Small intestine (tissue), 7 donors: ENCODE data around the gene GP1BA. TPM values are rescaled to one million over a fixed set of nuclear protein-coding genes. Genes with fewer than 3 reads are reported as not detected.
A peak's percentile ranks its signal among the peaks of the same experiment; 100 is the strongest.

Experiments used
- DNase-seq, 2 donors: peaks; one replicate each; pipeline versions ENCODE4 v3.0.0 to v3.0.0-alpha.2; 2013
- FAIRE-seq: peaks from 2 replicates; lab custom pipeline; 2012; peaks lifted over from hg19 to GRCh38; lab: Jason Lieb, UNC
- H3K27ac ChIP-seq, 3 donors: one replicate each; pipeline ENCODE4 v1.5.1; 2013; ENCODE audit warnings: low read length in 2 of 3, mild to moderate bottlenecking in 2 of 3, control low read depth in 1 of 3, inconsistent platforms in 1 of 3, low read depth in 1 of 3, moderate library complexity in 1 of 3
- H3K27me3 ChIP-seq, 3 donors: one replicate each; pipeline ENCODE4 v1.6.1; 2013; ENCODE audit warnings: low read length in 3 of 3, inconsistent platforms in 1 of 3; ENCODE audit not compliant: control insufficient read depth in 3 of 3, insufficient read depth in 3 of 3
- H3K36me3 ChIP-seq, 3 donors: one replicate each; pipeline ENCODE4 v1.6.1; 2013; ENCODE audit warnings: low read length in 3 of 3, inconsistent platforms in 1 of 3, low read depth in 1 of 3, mild to moderate bottlenecking in 1 of 3, moderate library complexity in 1 of 3; ENCODE audit not compliant: control insufficient read depth in 3 of 3, insufficient read depth in 2 of 3
- H3K4me1 ChIP-seq, 3 donors: one replicate each; pipeline ENCODE4 v1.6.1; 2013; ENCODE audit warnings: low read length in 2 of 3, inconsistent platforms in 1 of 3, low read depth in 1 of 3, mild to moderate bottlenecking in 1 of 3, moderate library complexity in 1 of 3; ENCODE audit not compliant: control insufficient read depth in 3 of 3, insufficient read depth in 2 of 3
- H3K4me3 ChIP-seq, 3 donors: one replicate each; pipeline ENCODE4 v1.5.1; 2013; ENCODE audit warnings: low read length in 3 of 3, control low read depth in 1 of 3, inconsistent platforms in 1 of 3, low read depth in 1 of 3, mild to moderate bottlenecking in 1 of 3, moderate library complexity in 1 of 3
- H3K9me3 ChIP-seq, 2 donors: one replicate each; pipeline ENCODE4 v1.6.1; 2013; ENCODE audit warnings: low read depth in 1 of 2, low read length in 1 of 2; ENCODE audit not compliant: control insufficient read depth in 2 of 2, insufficient read depth in 1 of 2
- WGBS, 3 donors: extraction: QIAGEN DNeasy Blood & Tissue Kit; methylation state at CpG; one replicate each; pipeline ENCODE4 v1.1.7; 2013; 5-methylcytosine and 5-hydroxymethylcytosine counted together
- polyA plus RNA-seq, 4 donors: library from polyadenylated mRNA; stranded (reverse) in 3 of 4; unstranded in 1 of 4; fragments of 200-250 nt in 3 of 4; fragments of 120-200 nt in 1 of 4; gene quantifications; one replicate each; pipeline versions ENCODE4 v1.2.1 to v1.2.3, GENCODE V29; 2013
- donor health status: healthy with polysubstance abuse.
- donor health status: control.
- donor health status: control.
- donor health status: Bipolar disorder and iron deficiency.
- donor health status: healthy.

Gene GP1BA
- polyA plus RNA-seq, 4 donors, result 0.06 to 1.4 TPM; not detected in 2

DNA sequence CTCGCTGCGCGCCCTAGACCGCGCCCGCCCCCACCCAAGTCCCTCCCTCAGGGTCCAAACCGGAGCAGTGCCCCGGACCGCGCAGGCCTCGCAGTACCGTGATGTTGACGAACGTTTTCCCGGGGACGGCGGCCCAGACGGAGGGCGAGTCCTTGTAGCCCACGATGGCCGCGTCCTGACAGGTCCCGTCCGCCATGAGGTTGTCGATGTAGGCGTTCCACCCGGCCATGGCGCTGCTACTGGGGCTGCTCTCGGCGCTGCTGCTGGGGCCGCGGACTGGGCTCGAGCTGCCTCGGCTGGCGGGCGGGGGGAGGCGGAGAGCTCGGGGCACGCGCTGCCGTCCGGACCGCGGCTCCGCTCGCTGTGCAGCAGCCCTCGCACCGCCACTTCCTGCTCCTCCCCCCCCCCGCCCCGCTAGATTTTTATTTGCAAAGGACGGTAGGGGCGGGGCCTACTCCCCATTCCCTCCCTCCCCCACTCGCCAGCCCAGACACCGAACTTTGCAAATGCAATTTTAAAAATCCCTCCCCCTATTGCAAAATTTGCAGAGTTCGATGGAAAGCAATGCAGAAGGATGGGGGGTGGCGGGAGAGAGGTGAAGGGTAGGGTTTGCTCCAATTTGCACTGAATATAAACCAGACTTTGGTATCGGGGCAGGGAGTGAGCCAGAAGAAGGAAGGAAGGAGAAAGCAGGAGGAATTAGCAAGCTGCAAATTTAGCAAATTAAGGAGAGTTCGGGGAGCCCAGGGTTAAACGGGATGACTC lies 16.3 kb downstream of the GP1BA start, which contains the start of gene PFN1:
Gene PFN1, minus strand, starts transcription at position 365 of the 765 bp plus-strand sequence. Its CDS starts 136 bp downstream, at position 229.
- Histone ChIP-seq H3K4me1 (peaks cover 3 to 40% (median 16%) of the 10 kb centered on the region in 3 donors), H3K27ac (peak within 1 kb of the TSS; percentile 98 to 100 (median 99)), H3K4me3 (peak within 1 kb of the TSS; percentile 87 to 99 (median 93)), H3K36me3 (peaks cover 0 to 35% (median 20%) of the 10 kb centered on the region in 3 donors), H3K27me3 (no peaks in the 10 kb centered on the region), H3K9me3 (no peaks in the 10 kb centered on the region)
- 0 to 1% (median 0%) methylated on average over 48 to 59 of the region's 59 CpGs for whole genome bisulfite sequencing, 3 donors
- DNase-seq, result peak; percentile 91 to 94
- no peak for FAIRE-seq

GRCh38 chr17:4948931-4949320 lies 16.8 kb downstream of the GP1BA start:
- Histone ChIP-seq H3K36me3 (peaks cover 0 to 31% (median 16%) of the 10 kb centered on the region in 3 donors), H3K27ac (peak overlapping the region; percentile 91 to 100 (median 99)), H3K27me3 (no peaks in the 10 kb centered on the region), H3K4me1 (peaks cover 3 to 40% (median 16%) of the 10 kb centered on the region in 3 donors), H3K9me3 (no peaks in the 10 kb centered on the region), H3K4me3 (peak overlapping the region; percentile 54 to 93 (median 87))
- no peak for FAIRE-seq
- WGBS, 3 donors, result 0 to 1% (median 0%) methylated on average over 25 to 40 of the region's 40 CpGs
- peak; percentile 89 to 96 for DNase-seq

GRCh38 chr17:4949321-4950074 lies 17.4 kb downstream of the GP1BA start:
- Histone ChIP-seq H3K27ac (peak overlapping the region; percentile 91 to 100 (median 99)), H3K9me3 (no peaks in the 10 kb centered on the region), H3K36me3 (peaks cover 0 to 26% (median 12%) of the 10 kb centered on the region in 3 donors), H3K4me1 (peaks cover 3 to 40% (median 13%) of the 10 kb centered on the region in 3 donors), H3K4me3 (peak overlapping the region; percentile 54 to 93 (median 87)), H3K27me3 (no peaks in the 10 kb centered on the region)
- DNase-seq (peak; percentile 91 to 93), FAIRE-seq (no peak)
- WGBS, 3 donors, result 0 to 1% (median 1%) methylated on average over 42 to 75 of the region's 75 CpGs

- no peaks in the 10 kb centered on the region for H3K27me3 ChIP-seq
- WGBS, 3 donors, result 2 to 4% (median 2%) methylated on average over 31 to 52 of the region's 52 CpGs
- peak overlapping the region in 2 of 3 donors; percentile 69 to 87 for H3K4me3 ChIP-seq
- H3K27ac ChIP-seq, result peak overlapping the region; percentile 95 to 100 (median 97)
- DNase-seq (peak in 1 of 2 donors; percentile 67), FAIRE-seq (no peak)
- peaks cover 0 to 19% (median 7%) of the 10 kb centered on the region in 3 donors for H3K36me3 ChIP-seq
- H3K4me1 ChIP-seq, result peaks cover 0 to 35% (median 13%) of the 10 kb centered on the region in 3 donors
- H3K9me3 ChIP-seq, result no peaks in the 10 kb centered on the region
Measured at GRCh38 chr17:4950075-4950745, 18.1 kb downstream of the GP1BA start.

GRCh38 chr17:4950746-4951204 lies 18.7 kb downstream of the GP1BA start, which contains the start of gene ENO3:
TSS of gene ENO3 (plus strand) at chr17:4951119. CDS start at chr17:4951830, 711 bp downstream.
- Histone ChIP-seq H3K4me3 (peak within 1 kb of the TSS in 2 of 3 donors; percentile 69 to 87), H3K27ac (peak within 1 kb of the TSS; percentile 95 to 100 (median 97)), H3K4me1 (peaks cover 0 to 29% (median 10%) of the 10 kb centered on the region in 3 donors), H3K27me3 (no peaks in the 10 kb centered on the region), H3K36me3 (peaks cover 0 to 13% (median 5%) of the 10 kb centered on the region in 3 donors), H3K9me3 (no peaks in the 10 kb centered on the region)
- DNase-seq, result peak in 1 of 2 donors; percentile 39
- WGBS, 3 donors, result 26 to 43% (median 37%) methylated on average over 7 of the region's 7 CpGs
- FAIRE-seq, result no peak

DNA sequence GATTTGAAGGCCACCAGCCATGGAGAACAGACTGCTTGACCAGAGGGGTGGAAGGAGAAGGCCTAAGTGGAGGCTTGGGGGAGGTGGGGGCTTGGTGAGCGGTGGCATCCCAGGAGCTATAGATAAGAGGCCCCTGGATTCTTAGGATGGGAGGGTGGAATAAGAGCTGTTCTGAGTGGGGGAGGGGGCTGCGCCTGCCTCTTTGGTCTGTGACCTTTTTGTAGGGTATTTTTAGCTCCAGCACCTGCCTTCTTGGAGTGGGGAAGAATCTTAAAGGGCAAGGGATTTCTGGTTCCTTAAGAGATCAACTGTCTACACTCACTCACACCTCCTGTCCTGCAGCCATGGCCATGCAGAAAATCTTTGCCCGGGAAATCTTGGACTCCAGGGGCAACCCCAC lies 19.4 kb downstream of the GP1BA start:
- H3K36me3 ChIP-seq, result peaks cover 0 to 9% (median 0%) of the 10 kb centered on the region in 3 donors
- DNase-seq (no peak), FAIRE-seq (no peak)
- H3K4me3 ChIP-seq, result no peak overlapping the region
- H3K9me3 ChIP-seq, result no peaks in the 10 kb centered on the region
- no peaks in the 10 kb centered on the region for H3K27me3 ChIP-seq
- WGBS, 3 donors, result 83 to 93% (median 85%) methylated on average over 3 of the region's 3 CpGs
- H3K4me1 ChIP-seq, result peaks cover 0 to 22% (median 7%) of the 10 kb centered on the region in 3 donors
- peak overlapping the region in 1 of 3 donors; percentile 100 for H3K27ac ChIP-seq

DNA sequence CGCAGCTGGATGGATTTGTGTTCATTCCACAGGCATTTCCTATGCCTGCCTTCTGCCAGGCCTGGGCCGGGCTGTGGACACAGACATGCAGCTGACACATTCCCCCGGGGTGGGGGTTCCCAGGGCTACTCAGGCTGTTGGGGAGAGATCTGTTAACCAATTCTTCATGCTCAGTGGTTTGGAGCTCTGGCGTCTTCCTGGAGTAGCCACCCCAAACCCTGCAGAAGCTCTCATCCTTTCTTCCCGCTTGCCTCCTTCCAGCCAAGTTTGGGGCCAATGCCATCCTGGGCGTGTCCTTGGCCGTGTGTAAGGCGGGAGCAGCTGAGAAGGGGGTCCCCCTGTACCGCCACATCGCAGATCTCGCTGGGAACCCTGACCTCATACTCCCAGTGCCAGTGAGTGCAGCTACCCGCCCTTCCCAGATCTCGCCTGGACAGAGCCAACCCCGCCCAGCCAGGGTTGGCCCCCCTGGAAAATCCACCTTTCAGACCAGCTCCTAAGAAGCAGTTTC lies 21.4 kb downstream of the GP1BA start:
- FAIRE-seq, result no peak
- Histone ChIP-seq H3K27me3 (no peaks in the 10 kb centered on the region), H3K4me3 (no peak overlapping the region), H3K4me1 (peaks cover 0 to 19% (median 4%) of the 10 kb centered on the region in 3 donors), H3K27ac (no peak overlapping the region), H3K9me3 (no peaks in the 10 kb centered on the region), H3K36me3 (peaks cover 0 to 17% (median 0%) of the 10 kb centered on the region in 3 donors)
- WGBS, 3 donors, result 71 to 77% (median 71%) methylated on average over 14 of the region's 14 CpGs
- no peak for DNase-seq
